HUDEP-2 (cell line): Measurements from ENCODE around the gene STXBP2.

Experiments
- DNase-seq, 76 experiments: peaks; one replicate each; lab custom pipeline; 2025; ENCODE audit not compliant: unreplicated experiment in 76 of 76; lab: John Stamatoyannopoulos, UW

Gene STXBP2

GRCh38 chr19:7636691-7637373, at the start of gene STXBP2:
TSS of gene STXBP2 (plus strand) at chr19:7637110. CDS start at chr19:7637150, 40 bp downstream.
- DNase-seq: peak in 71 of 76 experiments; percentile 21 to 89 (median 75)

GRCh38 chr19:7589822-7590221, 47.1 kb upstream of the STXBP2 start:
- no peak for DNase-seq

- no peak for DNase-seq
These were observed 46.7 kb upstream of the STXBP2 start for GRCh38 chr19:7590256-7590655.

GRCh38 chr19:7595466-7596133, 41.3 kb upstream of the STXBP2 start, which contains the start of gene CAMSAP3:
TSS of gene CAMSAP3 (plus strand) at chr19:7595863. CDS start at chr19:7596003, 140 bp downstream.
- DNase-seq: no peak

DNA sequence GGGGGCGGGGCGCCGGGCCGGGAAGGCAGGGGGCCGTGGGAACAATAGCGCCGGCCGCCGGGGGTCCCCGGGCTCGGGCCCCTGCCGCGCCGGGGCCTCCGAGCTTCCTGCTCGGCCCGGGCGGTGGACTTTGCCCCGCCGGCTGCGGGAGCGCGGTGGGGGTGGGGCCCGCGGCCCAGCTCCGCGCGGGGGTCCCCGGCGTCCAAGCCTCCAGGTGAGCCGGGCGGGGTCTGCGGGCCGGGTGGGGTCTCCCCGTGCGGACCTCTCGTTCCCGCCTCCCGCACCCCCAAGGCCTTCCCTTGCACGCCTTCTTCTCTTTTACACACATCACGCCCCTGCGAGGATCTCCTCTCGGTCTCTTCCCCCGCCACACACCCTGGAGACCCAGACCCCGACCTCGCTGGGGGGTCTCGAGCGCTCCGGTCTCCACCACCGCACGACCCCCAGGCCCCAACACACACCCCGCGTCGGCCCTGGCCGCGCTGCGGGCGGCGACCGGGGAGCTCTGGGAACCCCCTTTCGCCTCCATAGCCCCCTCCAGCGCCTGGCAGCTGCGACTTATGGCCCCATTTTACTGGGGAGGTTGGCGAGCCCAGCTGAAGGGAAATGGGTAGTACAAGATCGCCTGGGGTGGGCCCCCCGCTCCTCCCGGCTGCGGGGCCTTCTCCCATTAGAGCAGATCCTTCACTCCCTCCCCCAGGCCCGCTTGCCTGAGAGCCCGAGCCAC, 40.5 kb upstream of the STXBP2 start:
- no peak for DNase-seq

DNA sequence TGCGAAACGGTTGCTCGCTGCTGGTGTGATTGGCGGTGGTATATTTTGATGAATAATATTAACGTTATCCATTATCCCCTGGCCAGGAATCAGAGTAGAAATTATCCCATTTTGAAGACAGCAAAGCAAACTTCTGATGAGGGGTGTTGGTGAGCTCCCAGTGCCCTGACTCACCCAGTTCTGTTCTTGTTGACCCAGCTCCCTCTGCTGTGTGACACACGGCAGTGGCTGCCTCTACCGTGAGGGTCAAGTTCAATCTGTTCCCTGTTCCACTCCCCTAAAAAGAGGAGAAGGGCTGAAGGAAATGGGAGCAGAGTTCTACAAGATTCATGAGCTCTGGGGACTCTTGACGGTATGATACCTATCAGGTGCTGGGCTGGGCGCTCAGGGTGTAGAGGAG, 39.2 kb upstream of the STXBP2 start:
- no peak for DNase-seq

DNA sequence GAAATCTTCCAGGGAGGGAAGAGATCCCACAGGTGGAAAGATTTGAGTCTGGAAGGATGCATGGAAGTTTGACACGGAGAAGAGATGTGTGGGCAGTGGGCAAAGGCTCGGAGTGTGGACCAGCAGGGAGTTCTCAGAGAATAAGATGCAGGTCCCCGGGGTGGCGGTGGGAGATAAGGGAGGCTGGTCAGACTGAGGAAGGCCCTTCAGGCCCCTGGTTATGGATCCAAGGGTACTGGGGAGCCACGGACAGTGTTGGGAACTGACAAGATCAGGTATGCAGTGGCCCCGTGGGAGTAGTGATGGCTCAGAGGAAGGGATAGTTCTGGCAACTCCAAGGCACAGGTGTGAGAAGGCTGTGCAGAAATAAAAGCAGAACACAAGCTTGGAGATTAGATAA, 38.7 kb upstream of the STXBP2 start:
- no peak for DNase-seq

DNA sequence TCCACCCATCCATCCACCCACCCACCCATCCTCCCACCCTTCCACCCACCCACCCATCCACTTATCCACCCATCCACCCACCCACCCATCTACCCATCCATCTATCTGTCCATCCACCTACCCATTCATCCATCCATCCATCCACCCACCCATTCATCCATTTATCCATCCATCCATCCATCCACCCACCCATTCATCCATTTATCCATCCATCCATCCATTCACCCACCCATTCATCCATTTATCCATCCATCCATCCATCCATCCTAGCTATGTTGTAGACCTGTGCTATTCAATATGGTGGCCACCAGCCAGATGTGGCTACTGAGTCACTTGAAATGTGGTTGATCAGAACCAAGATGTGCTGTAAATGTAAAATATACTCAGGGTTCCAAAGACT, 36.2 kb upstream of the STXBP2 start:
- no peak for DNase-seq

- DNase-seq: no peak
These were observed 34.5 kb upstream of the STXBP2 start for GRCh38 chr19:7602240-7602934.

- DNase-seq: no peak
These were observed 33.9 kb upstream of the STXBP2 start for GRCh38 chr19:7602935-7603497.

DNA sequence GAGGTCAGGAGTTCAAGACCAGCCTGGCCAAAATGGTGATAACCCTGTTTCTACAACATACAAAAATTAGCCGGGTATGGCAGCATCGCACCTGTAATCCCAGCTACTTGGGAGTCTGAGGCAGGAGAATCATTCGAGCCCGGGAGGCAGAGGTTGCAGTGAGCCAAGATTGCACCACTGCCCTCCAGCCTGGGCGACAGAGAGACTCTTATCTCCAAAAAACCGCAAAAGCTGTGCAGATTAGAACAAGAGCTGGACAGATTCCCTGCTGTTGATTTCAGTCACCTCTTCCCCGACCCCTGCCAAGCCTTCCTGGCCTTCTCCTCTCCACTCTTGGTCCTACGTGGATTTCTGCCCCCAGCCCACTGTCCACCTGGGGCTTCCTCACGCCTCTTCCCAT, 33.0 kb upstream of the STXBP2 start:
- peak in 24 of 76 experiments; percentile 9 to 66 (median 28) for DNase-seq

DNA sequence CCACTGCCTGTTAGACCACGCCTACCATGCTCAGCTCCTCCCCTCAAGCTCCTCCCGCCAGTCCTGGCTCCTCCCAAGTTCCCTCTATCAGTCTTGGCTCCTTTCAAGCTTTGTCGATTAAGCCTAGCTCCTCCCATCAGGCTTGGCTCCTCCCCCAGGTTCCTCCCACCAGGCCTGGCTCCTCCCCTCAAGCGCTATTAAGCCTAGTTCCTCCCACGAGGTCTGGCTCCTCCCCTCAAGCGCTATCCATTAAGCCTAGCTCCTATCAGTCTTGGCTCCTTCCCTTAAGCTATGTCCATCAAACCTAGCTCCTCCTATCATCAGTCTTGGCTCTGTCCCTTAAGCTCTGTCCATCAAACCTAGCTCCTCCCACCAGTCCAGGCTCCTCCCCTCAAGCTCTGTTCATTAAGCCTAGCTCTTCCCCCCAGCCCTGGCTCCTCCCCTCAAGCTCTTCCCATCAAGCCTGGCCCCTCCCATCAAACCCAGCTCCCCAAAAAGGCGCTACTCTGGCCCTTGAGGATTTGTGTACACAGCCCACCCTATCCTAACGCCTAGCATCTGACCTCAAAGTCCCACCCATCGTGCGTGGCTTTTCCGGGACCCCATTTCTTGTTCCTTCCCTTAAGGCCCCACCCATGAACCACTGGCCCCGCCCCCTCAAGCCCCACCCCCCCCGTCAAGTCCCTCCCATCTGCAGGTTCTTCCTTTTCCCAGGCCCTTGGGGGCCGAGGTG, 31.3 kb upstream of the STXBP2 start:
- peak in 71 of 76 experiments; percentile 16 to 86 (median 66) for DNase-seq

DNA sequence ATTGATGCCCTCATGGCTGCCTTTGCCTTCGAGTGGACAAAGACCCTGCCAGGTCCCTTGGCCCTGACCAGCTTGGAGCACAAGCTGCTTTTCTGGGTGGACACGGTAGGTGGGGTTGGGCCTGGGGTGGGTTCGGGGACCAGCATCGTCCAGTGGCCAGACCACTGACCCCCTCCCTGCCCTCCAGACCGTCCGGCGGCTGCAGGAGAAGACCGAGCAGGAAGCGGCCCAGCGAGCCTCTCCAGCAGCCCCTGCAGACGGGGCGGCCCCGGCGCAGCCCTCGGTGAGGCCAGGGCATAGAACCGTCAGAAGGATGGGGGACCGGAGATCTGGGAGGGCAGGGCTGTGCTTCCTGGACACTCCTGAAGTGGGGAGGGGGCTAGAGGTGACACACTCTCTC, 30.6 kb upstream of the STXBP2 start:
- no peak for DNase-seq

GRCh38 chr19:7607212-7607873, 29.6 kb upstream of the STXBP2 start:
- DNase-seq: no peak

DNA sequence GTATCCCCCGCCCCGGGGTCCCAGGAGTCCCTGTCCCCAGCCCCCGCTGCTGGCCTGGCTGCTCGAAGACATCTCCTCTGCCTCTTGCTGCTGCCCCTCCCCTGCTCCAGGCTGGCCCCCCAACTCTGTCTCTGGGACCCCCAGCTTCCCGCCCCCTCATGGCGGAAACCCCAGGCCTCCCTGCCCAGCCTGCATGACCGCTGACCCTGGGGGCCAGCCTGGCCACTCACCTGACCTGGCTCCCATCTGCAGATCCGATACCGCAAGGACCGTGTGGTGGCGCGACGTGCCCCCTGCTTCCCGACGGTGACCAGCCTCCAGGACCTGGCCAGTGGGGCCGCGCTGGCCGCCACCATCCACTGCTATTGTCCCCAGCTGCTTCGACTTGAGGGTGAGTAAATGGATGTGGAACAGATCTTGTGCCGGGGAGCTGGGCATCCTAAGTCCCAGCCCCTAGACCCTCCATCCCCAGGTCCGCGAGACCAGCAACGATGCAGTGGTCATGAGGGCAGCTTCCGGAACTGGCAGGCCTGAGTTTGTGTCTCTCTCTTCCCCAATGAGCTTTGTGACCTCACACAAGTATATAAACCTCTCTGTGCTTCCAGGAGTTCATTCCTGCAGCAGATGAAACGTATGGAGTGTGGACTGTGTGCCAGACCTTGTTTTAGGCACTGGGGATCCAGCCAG, 28.9 kb upstream of the STXBP2 start:
- no peak for DNase-seq

DNA sequence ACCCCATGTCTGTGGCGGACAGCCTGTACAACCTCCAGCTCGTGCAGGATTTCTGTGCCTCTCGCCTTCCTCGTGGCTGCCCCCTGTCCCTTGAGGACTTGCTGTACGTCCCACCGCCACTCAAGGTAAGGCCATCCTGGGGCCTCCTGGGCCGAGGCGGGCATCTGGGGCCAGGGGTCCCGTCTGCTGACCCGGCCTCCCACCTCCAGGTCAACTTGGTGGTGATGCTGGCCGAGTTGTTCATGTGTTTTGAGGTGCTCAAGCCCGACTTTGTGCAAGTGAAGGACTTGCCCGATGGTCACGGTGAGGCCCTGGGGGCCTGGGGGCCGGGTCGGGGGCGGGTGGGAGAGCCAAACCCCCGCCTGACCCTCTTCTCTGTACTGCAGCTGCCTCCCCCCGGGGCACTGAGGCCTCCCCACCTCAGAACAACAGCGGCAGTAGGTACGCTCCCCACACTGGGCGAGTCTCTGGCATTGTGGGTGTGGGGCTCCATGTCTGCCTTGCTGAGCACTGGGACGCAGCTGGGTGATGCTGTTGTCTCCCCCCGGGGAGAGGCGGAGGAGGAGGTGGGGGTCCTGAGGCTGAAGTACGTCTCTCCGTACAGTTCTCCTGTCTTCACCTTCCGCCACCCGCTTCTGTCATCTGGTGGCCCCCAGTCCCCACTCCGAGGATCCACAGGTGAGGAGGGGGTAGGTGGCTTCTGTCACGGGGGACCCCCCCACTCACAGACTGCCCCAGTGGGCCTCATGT, 26.2 kb upstream of the STXBP2 start:
- DNase-seq: no peak

- DNase-seq: no peak
These were observed 25.2 kb upstream of the STXBP2 start for GRCh38 chr19:7611541-7612279.
